PC-9 (cell line): Measurements from ENCODE around the gene PSME4. TPM values are rescaled to one million over a fixed set of nuclear protein-coding genes. Genes with fewer than 3 reads are reported as not detected.

Source experiments
- BruUV-seq: library from RNA; stranded (reverse); fragments of 400-500 nt; replicated peaks from 2 replicates; lab custom pipeline; 2021; lab: Mats Ljungman, UMichigan
- CTCF ChIA-PET: fragments of 300-600 bp; sonication (Branson Sonifier 250); formaldehyde crosslinking; loops from one replicate; lab custom pipeline; 2022; ENCODE audit warnings: antibody characterized with exemption; lab: Charles Lee
- POLR2A ChIA-PET: fragments of 300-600 bp; sonication (Branson Sonifier 250); formaldehyde crosslinking; loops from one replicate; lab custom pipeline; 2022; ENCODE audit warnings: antibody characterized with exemption; ENCODE audit not compliant: unreplicated experiment; lab: Charles Lee
- DNase-seq, 2 experiments: peaks; one replicate each; pipeline versions ENCODE4 v3.0.0 to v3.0.0-alpha.2; 2015 to 2022; ENCODE audit warnings: mixed read lengths in 1 of 2
- H2AFZ ChIP-seq: fragments of 200-600 bp; sonication (generic); 2 replicates; pipeline ENCODE4 v1.8.1; 2017; ENCODE audit warnings: antibody characterized with exemption
- H3F3A ChIP-seq: fragments of 200-600 bp; sonication (generic); 2 replicates; pipeline ENCODE4 v1.8.1; 2017; ENCODE audit warnings: antibody characterized with exemption, mild to moderate bottlenecking, low read depth; ENCODE audit not compliant: insufficient read depth
- H3K27ac ChIP-seq: fragments of 200-600 bp; sonication (generic); 2 replicates; pipeline ENCODE4 v1.6.1; 2016; ENCODE audit warnings: mixed run types
- H3K27me3 ChIP-seq: fragments of 200-600 bp; sonication (generic); 2 replicates; pipeline ENCODE4 v1.6.1; 2016; ENCODE audit warnings: low read depth, mixed run types; ENCODE audit not compliant: insufficient read depth
- H3K36me3 ChIP-seq: fragments of 200-600 bp; sonication (generic); 2 replicates; pipeline ENCODE4 v1.6.1; 2016; ENCODE audit warnings: low read depth, mixed run types
- H3K4me1 ChIP-seq: fragments of 200-600 bp; sonication (generic); replicated peaks from 2 replicates; pipeline ENCODE4 v1.6.1; 2016; ENCODE audit warnings: mixed run types; ENCODE audit not compliant: insufficient read depth
- H3K4me2 ChIP-seq: fragments of 200-600 bp; sonication (generic); 2 replicates; pipeline ENCODE4 v1.6.1; 2017; ENCODE audit warnings: mixed run types
- H3K4me3 ChIP-seq: fragments of 200-600 bp; sonication (generic); 2 replicates; pipeline ENCODE4 v1.6.1; 2016; ENCODE audit warnings: mixed run types
- H3K79me2 ChIP-seq: fragments of 200-600 bp; sonication (generic); 2 replicates; pipeline ENCODE4 v1.6.1; 2017; ENCODE audit warnings: low read depth, mixed run types
- H3K9me2 ChIP-seq: fragments of 200-600 bp; sonication (generic); 2 replicates; pipeline ENCODE4 v1.8.1; 2017; ENCODE audit warnings: mild to moderate bottlenecking; ENCODE audit not compliant: insufficient read depth
- H3K9me3 ChIP-seq: fragments of 200-600 bp; sonication (generic); 2 replicates; pipeline ENCODE4 v1.8.1; 2016; ENCODE audit warnings: low read depth; ENCODE audit not compliant: insufficient read depth
- H4K20me1 ChIP-seq: fragments of 200-600 bp; sonication (generic); 2 replicates; pipeline ENCODE4 v1.8.1; 2017; ENCODE audit not compliant: insufficient read depth
- EZH2 ChIP-seq: fragments of 200-600 bp; sonication (generic); IDR thresholded peaks from 2 replicates; pipeline ENCODE4 v1.8.0; 2017; ENCODE audit warnings: antibody characterized with exemption, low read depth
- intact Hi-C: fragments of 100-400 bp; cut with micrococcal nuclease; formaldehyde crosslinking; loops from one replicate; pipeline ENCODE4 v1.10.0; 2022; ENCODE audit not compliant: unreplicated experiment
- total RNA-seq: library from RNA; stranded (reverse); gene quantifications from 2 replicates; pipeline ENCODE4 v1.2.3, GENCODE V29; 2021
- TF ChIP-seq, protein P1 (sequence below): fragments of 200-600 bp; sonication (generic); conservative IDR thresholded peaks from 2 replicates; pipeline ENCODE4 v1.6.1; 2017; ENCODE audit warnings: mixed run types, antibody characterized with exemption, mild to moderate bottlenecking, moderate library complexity

PSME4 gene
- total RNA-seq, 1 experiment from 2014 or later = 99.5 TPM

DNA sequence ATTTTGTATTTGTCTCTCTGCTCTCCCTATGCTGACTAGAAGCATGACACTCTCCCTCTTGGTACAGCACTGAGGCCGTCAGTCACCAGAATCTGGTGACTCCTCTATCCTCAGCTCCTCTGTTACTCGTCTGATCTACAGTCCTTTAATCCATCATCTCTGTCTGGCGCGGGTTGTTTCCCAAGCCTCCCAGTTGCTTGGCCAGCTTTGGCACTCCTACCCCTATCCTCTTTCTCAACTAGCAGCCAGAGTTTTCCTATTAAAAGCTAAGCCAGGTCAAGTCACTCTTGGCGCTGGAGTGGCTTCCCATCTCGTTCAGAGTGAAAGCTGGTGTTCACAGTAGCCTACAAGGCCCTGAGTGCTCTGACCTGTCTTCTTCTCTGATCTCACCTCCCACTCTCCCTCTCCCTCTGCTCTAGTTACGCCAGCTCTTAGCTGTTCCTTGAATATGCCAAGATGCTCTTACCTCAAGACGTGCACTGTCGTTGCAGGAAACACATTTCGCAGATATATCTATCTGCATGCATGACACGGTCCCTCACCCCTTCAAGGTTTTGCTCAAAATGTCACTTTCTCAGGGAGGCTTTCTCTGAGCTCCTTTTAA is 41.8 kb upstream of the PSME4 start:
- Histone ChIP-seq H3K27me3 (no peaks in the 10 kb centered on the region), H3K4me3 (no peak overlapping the region), H3K4me1 (no peaks in the 10 kb centered on the region), H3K9me3 (no peaks in the 10 kb centered on the region), H4K20me1 (no peaks in the 10 kb centered on the region), H3K4me2 (no peak overlapping the region), H2AFZ (no peak overlapping the region), H3K9me2 (no peaks in the 10 kb centered on the region), H3F3A (no peaks in the 10 kb centered on the region), H3K79me2 (no peaks in the 10 kb centered on the region), H3K27ac (no peak overlapping the region), H3K36me3 (no peaks in the 10 kb centered on the region)
- no peak for DNase-seq
- BruUV-seq = no TSS peak
- CTCF ChIA-PET = no interaction called here
- intact Hi-C loops = no loop called here
- POLR2A ChIA-PET = no interaction called here
- TF ChIP-seq, protein P1, sequence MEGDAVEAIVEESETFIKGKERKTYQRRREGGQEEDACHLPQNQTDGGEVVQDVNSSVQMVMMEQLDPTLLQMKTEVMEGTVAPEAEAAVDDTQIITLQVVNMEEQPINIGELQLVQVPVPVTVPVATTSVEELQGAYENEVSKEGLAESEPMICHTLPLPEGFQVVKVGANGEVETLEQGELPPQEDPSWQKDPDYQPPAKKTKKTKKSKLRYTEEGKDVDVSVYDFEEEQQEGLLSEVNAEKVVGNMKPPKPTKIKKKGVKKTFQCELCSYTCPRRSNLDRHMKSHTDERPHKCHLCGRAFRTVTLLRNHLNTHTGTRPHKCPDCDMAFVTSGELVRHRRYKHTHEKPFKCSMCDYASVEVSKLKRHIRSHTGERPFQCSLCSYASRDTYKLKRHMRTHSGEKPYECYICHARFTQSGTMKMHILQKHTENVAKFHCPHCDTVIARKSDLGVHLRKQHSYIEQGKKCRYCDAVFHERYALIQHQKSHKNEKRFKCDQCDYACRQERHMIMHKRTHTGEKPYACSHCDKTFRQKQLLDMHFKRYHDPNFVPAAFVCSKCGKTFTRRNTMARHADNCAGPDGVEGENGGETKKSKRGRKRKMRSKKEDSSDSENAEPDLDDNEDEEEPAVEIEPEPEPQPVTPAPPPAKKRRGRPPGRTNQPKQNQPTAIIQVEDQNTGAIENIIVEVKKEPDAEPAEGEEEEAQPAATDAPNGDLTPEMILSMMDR = no peak
- TF ChIP-seq EZH2 = no peak

DNA sequence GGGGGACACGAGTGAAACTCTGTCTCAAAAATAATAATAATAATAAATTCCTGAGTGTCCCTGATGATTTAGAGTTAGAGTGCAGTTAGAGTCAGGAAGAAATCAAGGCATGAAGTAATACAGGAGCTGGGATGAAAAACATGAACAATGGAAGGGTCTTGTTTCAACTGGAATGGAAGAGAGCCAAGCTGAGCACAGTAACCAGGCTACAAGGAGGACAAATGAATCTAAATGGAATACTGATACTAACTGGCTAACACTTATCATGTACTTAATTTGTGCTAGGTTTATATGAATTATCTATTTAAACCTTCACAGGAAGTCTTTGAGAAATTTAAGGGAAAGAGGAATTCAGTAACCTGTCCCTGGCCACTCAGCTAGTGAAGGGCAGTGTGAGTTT is 38.8 kb upstream of the PSME4 start:
- intact Hi-C loops = no loop called here
- Histone ChIP-seq H3K27ac (no peak overlapping the region), H3K79me2 (no peaks in the 10 kb centered on the region), H3F3A (no peaks in the 10 kb centered on the region), H3K4me1 (no peaks in the 10 kb centered on the region), H4K20me1 (no peaks in the 10 kb centered on the region), H3K9me3 (no peaks in the 10 kb centered on the region), H3K36me3 (no peaks in the 10 kb centered on the region), H3K4me3 (no peak overlapping the region), H3K9me2 (no peaks in the 10 kb centered on the region), H3K4me2 (no peak overlapping the region), H2AFZ (no peak overlapping the region), H3K27me3 (no peaks in the 10 kb centered on the region)
- ChIA-PET POLR2A (interaction anchor here (0.6 kb wide), 1 partner anchor 1710 kb away, joined by 3 read pairs; no protein-coding TSS in a partner anchor), CTCF (no interaction called here)
- BruUV-seq = no TSS peak
- no peak for TF ChIP-seq EZH2
- DNase-seq = no peak

DNA sequence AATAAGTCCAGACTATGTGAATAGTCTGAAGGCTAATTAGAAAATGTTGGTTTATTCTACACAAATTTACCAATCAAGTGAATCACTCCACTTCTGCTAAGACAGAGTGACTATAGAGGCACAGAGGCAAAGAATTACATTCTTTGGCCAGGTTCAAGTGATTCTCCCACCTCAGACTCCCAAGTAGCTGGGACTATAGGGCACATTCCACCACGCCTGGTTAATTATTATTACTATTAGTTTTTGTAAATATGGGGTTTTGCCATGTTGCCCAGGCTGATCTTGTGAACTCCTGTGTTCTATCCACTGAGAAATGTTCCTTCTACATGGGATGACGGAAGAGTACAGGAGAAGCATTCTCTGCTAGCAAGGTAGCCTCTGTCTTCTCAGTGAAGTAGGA is 37.6 kb upstream of the PSME4 start:
- intact Hi-C loops = no loop called here
- no peak for DNase-seq
- CTCF ChIA-PET = interaction anchor here (0.7 kb wide), 1 partner anchor 293 kb away, joined by 8 read pairs; no protein-coding TSS in a partner anchor

More for the DNA sequence above, 37.6 kb upstream of the PSME4 start:
- no peak overlapping the region for H3K4me2 ChIP-seq
- no TSS peak for BruUV-seq
- no peak overlapping the region for H2AFZ ChIP-seq
- H3K36me3 ChIP-seq = no peaks in the 10 kb centered on the region
- POLR2A ChIA-PET = no interaction called here
- H3K9me3 ChIP-seq = no peaks in the 10 kb centered on the region
- H3K4me3 ChIP-seq = no peak overlapping the region
- no peaks in the 10 kb centered on the region for H3K27me3 ChIP-seq
- no peaks in the 10 kb centered on the region for H3K4me1 ChIP-seq
- H4K20me1 ChIP-seq = no peaks in the 10 kb centered on the region
- H3K27ac ChIP-seq = no peak overlapping the region
- TF ChIP-seq, protein P1 = no peak
- no peak for TF ChIP-seq EZH2
- H3F3A ChIP-seq = no peaks in the 10 kb centered on the region
- H3K79me2 ChIP-seq = no peaks in the 10 kb centered on the region
- H3K9me2 ChIP-seq = no peaks in the 10 kb centered on the region
